Choroid plexus epithelial cell (primary cell): ENCODE data around the gene TMEM181.
"Not testable (repeated sequence)": the region's sequence is repeated elsewhere in the genome, so short reads cannot be mapped to it uniquely, and the experiment has no call there.

Source experiments
- DNase-seq: peaks from one replicate; pipeline ENCODE4 v3.0.0-alpha.2; 2010; ENCODE audit warnings: low read depth
- H3K4me3 ChIP-seq: 2 replicates; pipeline ENCODE4 v1.5.1; 2011; ENCODE audit warnings: low read depth, mild to moderate bottlenecking, control low read depth, low read length, moderate library complexity
- TF ChIP-seq, protein P1 (sequence below): conservative IDR thresholded peaks from 2 replicates; pipeline ENCODE4 v1.5.1; 2011; ENCODE audit warnings: low read depth, mild to moderate bottlenecking, control low read depth, inconsistent platforms, low read length, moderate library complexity

Gene TMEM181

DNA sequence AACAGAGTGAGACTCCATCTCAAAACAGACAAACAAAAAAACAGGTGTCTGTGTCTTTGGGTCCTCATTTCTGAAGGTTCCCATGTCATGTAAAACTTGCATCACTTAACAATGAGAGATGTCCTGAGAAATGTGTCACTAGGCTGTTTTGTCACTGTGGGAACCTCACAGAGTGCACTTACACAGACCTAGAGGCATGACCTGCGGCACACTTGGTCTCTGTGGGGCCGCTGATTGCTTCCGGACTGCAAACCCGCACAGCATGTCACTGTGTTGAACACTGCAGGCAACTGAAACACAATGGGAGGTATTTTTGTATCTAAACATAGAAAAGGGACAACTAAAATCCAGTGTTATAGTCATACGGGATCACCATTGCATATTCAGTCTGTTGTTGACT, 42.3 kb upstream of the TMEM181 start:
- TF ChIP-seq, protein P1, sequence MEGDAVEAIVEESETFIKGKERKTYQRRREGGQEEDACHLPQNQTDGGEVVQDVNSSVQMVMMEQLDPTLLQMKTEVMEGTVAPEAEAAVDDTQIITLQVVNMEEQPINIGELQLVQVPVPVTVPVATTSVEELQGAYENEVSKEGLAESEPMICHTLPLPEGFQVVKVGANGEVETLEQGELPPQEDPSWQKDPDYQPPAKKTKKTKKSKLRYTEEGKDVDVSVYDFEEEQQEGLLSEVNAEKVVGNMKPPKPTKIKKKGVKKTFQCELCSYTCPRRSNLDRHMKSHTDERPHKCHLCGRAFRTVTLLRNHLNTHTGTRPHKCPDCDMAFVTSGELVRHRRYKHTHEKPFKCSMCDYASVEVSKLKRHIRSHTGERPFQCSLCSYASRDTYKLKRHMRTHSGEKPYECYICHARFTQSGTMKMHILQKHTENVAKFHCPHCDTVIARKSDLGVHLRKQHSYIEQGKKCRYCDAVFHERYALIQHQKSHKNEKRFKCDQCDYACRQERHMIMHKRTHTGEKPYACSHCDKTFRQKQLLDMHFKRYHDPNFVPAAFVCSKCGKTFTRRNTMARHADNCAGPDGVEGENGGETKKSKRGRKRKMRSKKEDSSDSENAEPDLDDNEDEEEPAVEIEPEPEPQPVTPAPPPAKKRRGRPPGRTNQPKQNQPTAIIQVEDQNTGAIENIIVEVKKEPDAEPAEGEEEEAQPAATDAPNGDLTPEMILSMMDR: no peak
- no peak overlapping the region for H3K4me3 ChIP-seq
- no peak for DNase-seq

- TF ChIP-seq, protein P1: peak; percentile 79
- DNase-seq: peak; percentile 82
- peak overlapping the region; percentile 35 for H3K4me3 ChIP-seq
Observed at GRCh38 chr6:158518191-158519127, 41.4 kb upstream of the TMEM181 start.

- TF ChIP-seq, protein P1: no peak
- H3K4me3 ChIP-seq: no peak overlapping the region
- DNase-seq: no peak
Observed at GRCh38 chr6:158519300-158519699, 40.6 kb upstream of the TMEM181 start.

- TF ChIP-seq, protein P1: no peak
- no peak for DNase-seq
- H3K4me3 ChIP-seq: no peak overlapping the region
Observed at GRCh38 chr6:158519761-158520160, 40.1 kb upstream of the TMEM181 start.

- DNase-seq, H3K4me3 ChIP-seq: not testable (repeated sequence)
Observed at GRCh38 chr6:158520975-158521374, 38.9 kb upstream of the TMEM181 start.

GRCh38 chr6:158521759-158522158, 38.1 kb upstream of the TMEM181 start:
- no peak overlapping the region for H3K4me3 ChIP-seq
- TF ChIP-seq, protein P1: no peak
- no peak for DNase-seq

- DNase-seq: no peak
- TF ChIP-seq, protein P1: no peak
- no peak overlapping the region for H3K4me3 ChIP-seq
Observed at GRCh38 chr6:158522616-158523015, 37.3 kb upstream of the TMEM181 start.
